Gastrocnemius medialis (tissue), 4 donors: ENCODE measurements around the gene CCDC200. TPM values are rescaled to one million over a fixed set of nuclear protein-coding genes. Genes with fewer than 3 reads are reported as not detected.
"Not testable (repeated sequence)": the region's sequence is repeated elsewhere in the genome, so short reads cannot be mapped to it uniquely, and the experiment has no call there.

Source experiments
- ATAC-seq, 2 donors: fragments of 150-250 bp; one replicate each; pipeline ENCODE4 v1.9.1; 2016
- DNase-seq, 2 donors: peaks; one replicate each; pipeline ENCODE4 v3.0.0-alpha.2; 2019
- H3K27ac ChIP-seq, 4 donors: fragments of 200-600 bp; sonication (generic); 1 replicate in 1 of 4; 2 replicates in 3 of 4; pipeline ENCODE4 v1.5.1; 2016 to 2018; ENCODE audit warnings: mild to moderate bottlenecking in 2 of 4, moderate library complexity in 1 of 4
- H3K27me3 ChIP-seq, 3 donors: fragments of 200-600 bp; sonication (generic) in 2 of 3; 1 replicate in 1 of 3; 2 replicates in 2 of 3; pipeline versions ENCODE4 v1.5.1 to v1.6.0; 2016 to 2019; ENCODE audit warnings: mild to moderate bottlenecking in 1 of 3, moderate library complexity in 1 of 3
- H3K36me3 ChIP-seq, 2 donors: fragments of 200-600 bp; sonication (generic) in 1 of 2; one replicate each; pipeline ENCODE4 v1.5.1; 2017 to 2018
- H3K4me1 ChIP-seq, 2 donors: fragments of 200-600 bp; sonication (generic) in 1 of 2; one replicate each; pipeline ENCODE4 v1.5.1; 2016 to 2017; ENCODE audit warnings: mild to moderate bottlenecking in 2 of 2
- H3K4me3 ChIP-seq, 4 donors: fragments of 200-600 bp; sonication (generic) in 3 of 4; 1 replicate in 1 of 4; 2 replicates in 3 of 4; pipeline ENCODE4 v1.5.1; 2016 to 2019; ENCODE audit warnings: mild to moderate bottlenecking in 2 of 4
- H3K9me3 ChIP-seq, 3 donors: fragments of 200-600 bp; sonication (generic) in 2 of 3; 1 replicate in 1 of 3; 2 replicates in 2 of 3; pipeline ENCODE4 v1.5.1; 2016 to 2019
- POLR2A ChIP-seq, 2 donors: fragments of 450-650 bp; IDR thresholded peaks; one replicate each; pipeline ENCODE4 v1.6.1; 2017; ENCODE audit warnings: antibody characterized with exemption in 2 of 2, mild to moderate bottlenecking in 2 of 2, moderate library complexity in 2 of 2
- in situ Hi-C, 4 donors: fragments of 200-750 bp; cut with MboI; loops; one replicate each; pipeline versions ENCODE4 v1.15.0 to v1.8.0; 2017; ENCODE audit warnings: low sequenced_read_pairs in 4 of 4
- intact Hi-C: fragments of 100-400 bp; cut with DNase I; formaldehyde crosslinking; loops from one replicate; pipeline ENCODE4 v1.15.1; 2023; ENCODE audit warnings: low total_unique reads
- total RNA-seq, 4 donors: library from RNA; depleted of rRNA; stranded (reverse); fragments of >200 nt; gene quantifications; one replicate each; pipeline versions ENCODE4 v1.1.0 to v1.2.3, GENCODE V29; 2016
- TF ChIP-seq, protein P1 (sequence below), 5 experiments: fragments of 450-650 bp in 3 of 5; fragments of 200-600 bp in 2 of 5; sonication (generic) in 2 of 5; IDR thresholded peaks in 4 of 5; conservative IDR thresholded peaks in 1 of 5; 1 replicate in 4 of 5; 2 replicates in 1 of 5; pipeline ENCODE4 v1.5.1; 2016 to 2019; ENCODE audit warnings: antibody characterized with exemption in 5 of 5, mild to moderate bottlenecking in 3 of 5, moderate library complexity in 3 of 5

Gene CCDC200
- total RNA-seq, 4 donors from 2014 or later: not detected

DNA sequence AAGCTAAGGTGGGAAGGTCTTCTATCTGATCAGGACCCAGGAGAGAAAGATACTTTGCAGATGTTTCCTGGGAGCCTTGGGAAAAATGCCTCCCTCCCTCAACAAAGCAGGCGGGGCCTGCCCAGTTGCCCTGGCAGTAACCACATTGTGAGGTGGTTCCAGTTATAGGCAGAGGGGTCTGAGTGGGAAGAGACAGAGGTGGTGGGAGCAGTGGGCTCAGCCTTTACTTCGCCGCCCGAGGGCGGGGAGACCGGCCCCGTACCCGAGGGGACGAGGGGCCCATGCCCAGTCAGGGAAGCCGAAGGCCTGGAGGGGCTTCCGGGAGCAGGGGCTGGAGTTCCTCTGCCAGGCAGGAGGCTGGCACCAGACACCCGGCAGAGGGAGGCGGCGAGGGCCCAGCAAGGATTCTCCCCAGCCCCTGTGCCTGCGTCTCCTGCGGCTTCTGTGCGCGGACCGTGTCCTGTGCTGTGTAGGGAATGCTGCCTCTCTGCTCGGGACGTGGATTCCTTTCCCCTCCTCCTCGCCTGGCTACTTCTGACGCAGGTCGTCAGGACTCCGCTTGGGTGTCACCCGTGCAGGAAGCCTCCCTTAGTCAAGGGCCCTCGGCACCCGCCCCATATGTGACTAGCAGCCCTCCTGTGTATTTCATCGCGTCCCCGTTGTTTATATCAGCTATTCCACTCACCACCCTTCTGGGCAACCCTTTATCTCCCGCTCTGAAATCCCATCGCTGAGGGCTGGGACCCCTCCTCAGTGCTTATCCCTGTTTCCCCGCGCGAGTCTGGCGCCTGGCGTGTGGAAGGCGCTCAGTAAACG, 3.0 kb upstream of the CCDC200 start:
- H3K27me3 ChIP-seq, DNase-seq, H3K9me3 ChIP-seq, H3K4me1 ChIP-seq, ATAC-seq, in situ Hi-C loops, intact Hi-C loops, H3K36me3 ChIP-seq: not testable (repeated sequence)
- Histone ChIP-seq H3K4me3 (peak overlapping the region in 3 of 4 donors; percentile 26 to 43 (median 39)), H3K27ac (peak overlapping the region in 3 of 4 donors; percentile 9 to 84 (median 57))

DNA sequence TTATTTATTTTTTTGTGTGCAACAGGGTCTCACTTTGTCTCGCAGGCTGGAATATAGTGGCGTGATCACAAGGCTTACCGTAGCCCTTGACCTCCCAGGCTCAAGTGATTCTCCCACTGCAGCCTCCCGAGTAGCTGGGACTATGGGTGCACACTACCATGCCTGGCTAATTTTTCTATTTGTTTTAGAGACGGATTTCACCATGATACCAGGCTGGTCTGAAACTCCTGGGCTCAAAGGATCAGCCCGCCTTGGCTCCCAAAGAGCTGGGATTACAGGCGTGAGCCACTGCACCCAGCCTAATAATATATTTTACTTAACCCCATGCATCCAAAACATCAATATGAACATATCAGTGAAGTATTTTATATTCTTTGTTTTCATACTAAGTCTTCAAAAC, 2.0 kb downstream of the CCDC200 start:
- Histone ChIP-seq H3K27me3 (no peaks in the 10 kb centered on the region), H3K4me3 (no peak overlapping the region), H3K36me3 (peaks cover 0 to 7% of the 10 kb centered on the region in 2 donors), H3K4me1 (no peaks in the 10 kb centered on the region), H3K9me3 (no peaks in the 10 kb centered on the region), H3K27ac (no peak overlapping the region)
- ATAC-seq (no peak), DNase-seq (no peak)
- intact Hi-C loops (no loop called here), in situ Hi-C loops (no loop called here)
- no peak for TF ChIP-seq POLR2A (IDR thresholded peaks at IDR 0.05)
- TF ChIP-seq, protein P1, sequence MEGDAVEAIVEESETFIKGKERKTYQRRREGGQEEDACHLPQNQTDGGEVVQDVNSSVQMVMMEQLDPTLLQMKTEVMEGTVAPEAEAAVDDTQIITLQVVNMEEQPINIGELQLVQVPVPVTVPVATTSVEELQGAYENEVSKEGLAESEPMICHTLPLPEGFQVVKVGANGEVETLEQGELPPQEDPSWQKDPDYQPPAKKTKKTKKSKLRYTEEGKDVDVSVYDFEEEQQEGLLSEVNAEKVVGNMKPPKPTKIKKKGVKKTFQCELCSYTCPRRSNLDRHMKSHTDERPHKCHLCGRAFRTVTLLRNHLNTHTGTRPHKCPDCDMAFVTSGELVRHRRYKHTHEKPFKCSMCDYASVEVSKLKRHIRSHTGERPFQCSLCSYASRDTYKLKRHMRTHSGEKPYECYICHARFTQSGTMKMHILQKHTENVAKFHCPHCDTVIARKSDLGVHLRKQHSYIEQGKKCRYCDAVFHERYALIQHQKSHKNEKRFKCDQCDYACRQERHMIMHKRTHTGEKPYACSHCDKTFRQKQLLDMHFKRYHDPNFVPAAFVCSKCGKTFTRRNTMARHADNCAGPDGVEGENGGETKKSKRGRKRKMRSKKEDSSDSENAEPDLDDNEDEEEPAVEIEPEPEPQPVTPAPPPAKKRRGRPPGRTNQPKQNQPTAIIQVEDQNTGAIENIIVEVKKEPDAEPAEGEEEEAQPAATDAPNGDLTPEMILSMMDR (IDR thresholded peaks at IDR 0.05 in 4 of 5, conservative IDR thresholded peaks at IDR 0.05 in 1 of 5): no peak

DNA sequence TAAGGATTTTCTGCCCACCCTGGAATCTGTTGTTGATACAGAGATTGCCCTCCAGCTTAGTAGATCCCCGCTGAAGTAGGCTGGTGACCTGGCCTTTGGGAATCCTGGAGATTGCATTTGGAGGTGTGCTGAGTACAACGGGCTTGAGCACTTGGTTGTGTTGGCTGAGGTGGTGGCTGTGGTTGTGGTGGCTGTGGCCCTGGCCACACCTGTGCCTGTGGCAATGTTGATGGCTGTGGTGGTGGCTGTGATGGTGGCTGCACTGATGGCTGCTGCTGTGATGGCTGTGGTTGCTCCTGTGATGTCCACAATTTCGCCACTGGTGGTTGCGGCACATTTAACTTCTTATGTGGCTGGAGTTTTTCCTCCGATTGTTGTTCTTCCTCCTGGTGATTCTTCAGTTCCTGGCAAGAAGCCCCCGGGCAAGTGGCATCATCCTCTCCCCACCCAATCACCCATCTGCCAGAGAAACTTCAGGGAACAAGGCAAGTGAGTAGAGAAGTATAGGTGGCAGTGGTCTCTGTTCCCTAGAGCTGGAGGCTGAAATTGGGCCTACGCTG, 4.2 kb downstream of the CCDC200 start:
- Histone ChIP-seq H3K27ac (no peak overlapping the region), H3K4me1 (no peaks in the 10 kb centered on the region), H3K27me3 (no peaks in the 10 kb centered on the region), H3K36me3 (peaks cover 0 to 7% of the 10 kb centered on the region in 2 donors), H3K9me3 (no peaks in the 10 kb centered on the region), H3K4me3 (no peak overlapping the region)
- DNase-seq (no peak), ATAC-seq (no peak)
- TF ChIP-seq, protein P1 (IDR thresholded peaks at IDR 0.05 in 4 of 5, conservative IDR thresholded peaks at IDR 0.05 in 1 of 5): no peak
- TF ChIP-seq POLR2A (IDR thresholded peaks at IDR 0.05): no peak
- intact Hi-C loops: no loop called here
- in situ Hi-C loops: loop anchor here in 1 of 4 donors (25.0 kb wide), 2 partner anchors 88 to 263 kb away; partner anchors contain the start of gene DHX8

DNA sequence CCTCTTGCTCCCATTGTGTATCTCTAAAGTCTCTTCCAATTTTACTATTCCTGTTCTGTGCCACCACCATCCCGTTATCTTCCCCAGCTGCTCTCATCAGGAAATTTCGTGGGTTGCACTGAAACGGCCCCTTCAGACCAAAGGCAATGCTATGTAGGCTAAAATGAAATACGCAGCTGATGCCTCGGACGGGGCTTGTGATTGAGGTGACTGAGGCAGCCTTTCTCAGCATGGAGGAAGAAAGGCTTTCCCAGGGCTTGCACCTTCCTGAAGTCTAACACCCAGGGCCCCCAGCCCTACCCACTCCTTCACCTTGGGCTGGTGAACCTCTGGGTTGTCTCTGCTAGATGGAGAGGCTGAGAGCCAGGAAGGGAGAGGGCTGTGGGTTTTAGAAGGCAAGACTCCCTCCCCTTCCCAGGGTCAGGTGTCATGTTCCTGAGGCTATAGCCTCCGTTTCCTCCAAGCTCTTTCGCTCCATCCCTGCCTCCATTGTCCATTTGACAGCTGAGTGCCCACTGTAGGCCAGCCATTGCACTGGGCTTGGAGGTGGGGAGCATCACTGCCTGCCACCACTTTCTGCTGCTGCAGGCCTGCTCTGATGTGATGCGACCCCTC, 7.8 kb downstream of the CCDC200 start:
- DNase-seq (no peak), ATAC-seq (no peak)
- Histone ChIP-seq H3K27ac (no peak overlapping the region), H3K36me3 (peaks cover 0 to 41% of the 10 kb centered on the region in 2 donors), H3K4me3 (no peak overlapping the region), H3K9me3 (no peaks in the 10 kb centered on the region), H3K4me1 (no peaks in the 10 kb centered on the region), H3K27me3 (no peaks in the 10 kb centered on the region)
- in situ Hi-C loops (loop anchor here in 1 of 4 donors (25.0 kb wide), 2 partner anchors 92 to 267 kb away; partner anchors contain the start of gene DHX8), intact Hi-C loops (no loop called here)
- TF ChIP-seq POLR2A (IDR thresholded peaks at IDR 0.05): no peak
- TF ChIP-seq, protein P1 (IDR thresholded peaks at IDR 0.05 in 4 of 5, conservative IDR thresholded peaks at IDR 0.05 in 1 of 5): no peak
